Muscle of leg (tissue), 11 donors: Measurements from ENCODE around the gene TF. TPM values are rescaled to one million over a fixed set of nuclear protein-coding genes. Genes with fewer than 3 reads are reported as not detected.
A peak's percentile ranks its signal among the peaks of the same experiment; 100 is the strongest.

Source experiments
- DNase-seq: peaks from one replicate; pipeline ENCODE4 v3.0.0; 2013
- H3K27ac ChIP-seq: one replicate; pipeline ENCODE4 v1.5.1; 2013; ENCODE audit warnings: mild to moderate bottlenecking, low read length, control low read depth
- H3K27me3 ChIP-seq: one replicate; pipeline ENCODE4 v1.6.1; 2013; ENCODE audit warnings: low read length; ENCODE audit not compliant: control insufficient read depth, insufficient read depth
- H3K36me3 ChIP-seq: one replicate; pipeline ENCODE4 v1.6.1; 2013; ENCODE audit warnings: low read length; ENCODE audit not compliant: control insufficient read depth, insufficient read depth
- H3K4me1 ChIP-seq: one replicate; pipeline ENCODE4 v1.6.1; 2013; ENCODE audit warnings: low read length; ENCODE audit not compliant: control insufficient read depth, insufficient read depth
- H3K4me3 ChIP-seq: one replicate; pipeline ENCODE4 v1.5.1; 2013; ENCODE audit warnings: low read length, control low read depth
- H3K9me3 ChIP-seq: replicated peaks from 2 replicates; pipeline ENCODE4 v1.6.1; 2013; ENCODE audit warnings: low read depth, low read length; ENCODE audit not compliant: control insufficient read depth
- WGBS: methylation state at CpG from one replicate; pipeline ENCODE4 v1.1.5; 2013; ENCODE audit warnings: missing lambda C conversion rate; ENCODE audit not compliant: insufficient coverage; 5-methylcytosine and 5-hydroxymethylcytosine counted together
- polyA plus RNA-seq, 8 donors: library from polyadenylated mRNA; unstranded; fragments of 120-200 nt; gene quantifications; one replicate each; pipeline versions ENCODE4 v1.2.1 to v1.2.3, GENCODE V29; 2013; ENCODE audit warnings: inconsistent platforms in 1 of 8, low replicate concordance in 1 of 8; ENCODE audit not compliant: insufficient read length in 8 of 8, insufficient read depth in 1 of 8
- total RNA-seq: library from RNA; stranded (reverse); fragments of 120-200 nt; gene quantifications from one replicate; pipeline ENCODE4 v1.2.4, GENCODE V29; 2013

The TF gene
- total and polyA plus RNA-seq, 9 donors: 1.2 to 27.3 (median 4.1) TPM

DNA sequence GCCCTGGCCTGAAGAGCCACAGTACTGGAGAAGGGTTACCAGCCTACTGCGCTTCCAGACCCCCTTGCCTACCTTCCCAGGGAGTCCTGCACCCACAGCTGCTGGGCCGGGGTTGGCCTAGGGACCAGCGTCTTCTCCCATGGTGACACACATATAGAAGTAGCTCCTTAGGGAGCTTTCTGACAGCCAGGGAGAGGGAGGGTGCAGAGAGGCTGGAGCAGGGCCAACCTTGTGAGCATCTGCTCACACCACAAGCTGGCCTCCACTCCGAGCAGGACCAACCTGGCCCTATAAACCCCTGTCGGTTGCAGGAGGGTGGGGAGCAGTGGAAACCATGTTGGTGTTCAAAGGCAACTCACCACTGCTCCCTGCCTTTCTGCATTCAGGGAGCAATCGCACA lies 94.6 kb downstream of the TF start:
- WGBS: 88% methylated on average over 2 of the region's 6 CpGs
- no peak overlapping the region for H3K4me3 ChIP-seq

DNA sequence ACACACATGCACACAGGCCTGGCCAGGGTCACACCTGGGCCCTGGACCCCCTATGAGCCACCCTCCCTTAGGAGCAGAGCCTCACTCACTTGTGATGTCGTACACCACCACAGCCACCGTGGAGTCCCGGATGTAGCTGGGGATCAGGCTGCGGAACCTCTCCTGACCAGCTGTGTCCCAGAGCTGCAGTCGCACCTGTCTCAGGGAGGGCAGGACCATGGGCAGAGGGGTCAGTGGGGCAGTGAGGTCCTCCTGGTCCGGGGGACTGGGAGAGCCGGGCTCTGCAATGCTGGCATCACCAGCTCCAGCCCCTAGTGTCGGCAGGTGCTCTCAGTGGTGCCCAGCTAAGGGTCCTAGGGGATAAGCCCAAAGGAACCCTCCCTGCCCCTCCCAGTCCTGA lies 95.0 kb downstream of the TF start:
- H3K9me3 ChIP-seq: no peaks in the 10 kb centered on the region
- DNase-seq: no peak
- no peaks in the 10 kb centered on the region for H3K27me3 ChIP-seq
- no peak overlapping the region for H3K27ac ChIP-seq
- 88% methylated on average over 6 of the region's 8 CpGs for WGBS
- H3K4me3 ChIP-seq: no peak overlapping the region
- H3K36me3 ChIP-seq: peaks cover 20% of the 10 kb centered on the region
- H3K4me1 ChIP-seq: no peaks in the 10 kb centered on the region

More for the DNA sequence above, 94.6 kb downstream of the TF start:
- DNase-seq: no peak
- peaks cover 22% of the 10 kb centered on the region for H3K36me3 ChIP-seq
- H3K4me1 ChIP-seq: no peaks in the 10 kb centered on the region
- H3K9me3 ChIP-seq: no peaks in the 10 kb centered on the region
- no peak overlapping the region for H3K27ac ChIP-seq
- H3K27me3 ChIP-seq: no peaks in the 10 kb centered on the region

DNA sequence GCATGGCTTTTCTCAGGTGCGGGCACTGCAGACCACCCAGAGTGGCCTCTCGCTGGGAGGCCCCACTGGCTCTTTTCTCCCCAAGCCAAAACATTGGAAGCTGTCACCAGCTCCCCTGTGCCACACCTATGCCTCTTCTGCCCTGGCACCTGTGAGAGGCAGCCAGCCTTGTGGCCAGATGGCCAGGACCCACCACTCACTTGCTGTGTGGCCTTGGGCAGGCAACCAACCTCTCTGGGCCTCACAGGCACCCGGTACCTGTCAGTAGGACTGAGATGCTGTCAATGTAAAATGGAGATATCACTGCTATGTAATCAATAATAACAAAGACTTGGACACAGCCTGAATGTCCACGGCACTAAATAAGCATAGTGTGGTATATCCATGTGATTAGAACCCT lies 96.0 kb downstream of the TF start:
- Histone ChIP-seq H3K4me3 (no peak overlapping the region), H3K27ac (no peak overlapping the region), H3K4me1 (no peaks in the 10 kb centered on the region), H3K27me3 (no peaks in the 10 kb centered on the region), H3K36me3 (peaks cover 16% of the 10 kb centered on the region), H3K9me3 (no peaks in the 10 kb centered on the region)
- WGBS: no CpG with 5 or more reads among the region's 4 CpGs
- no peak for DNase-seq

DNA sequence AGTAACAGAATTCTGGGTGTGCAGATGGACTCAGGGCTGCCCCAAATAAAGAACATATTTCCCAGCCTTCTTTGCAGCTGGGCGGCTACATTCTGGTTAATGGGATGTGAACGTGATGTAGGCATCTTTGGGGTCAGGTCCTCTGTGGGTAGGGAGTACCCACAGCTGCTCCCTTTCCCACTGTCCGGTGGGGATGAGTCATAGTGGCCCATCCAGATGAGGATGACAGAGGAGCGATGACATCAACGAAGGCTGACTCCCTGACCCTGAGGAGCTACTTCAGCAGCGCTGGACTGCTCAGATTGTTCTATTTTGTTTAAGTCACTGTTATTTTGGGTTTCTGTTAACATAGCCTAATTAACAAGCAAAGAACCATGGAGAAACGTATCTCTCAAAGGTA lies 97.4 kb downstream of the TF start:
- no peak overlapping the region for H3K27ac ChIP-seq
- no CpG with 5 or more reads among the region's 7 CpGs for WGBS
- no peak overlapping the region for H3K4me3 ChIP-seq
- H3K9me3 ChIP-seq: no peaks in the 10 kb centered on the region
- H3K4me1 ChIP-seq: no peaks in the 10 kb centered on the region
- peaks cover 10% of the 10 kb centered on the region for H3K36me3 ChIP-seq
- H3K27me3 ChIP-seq: no peaks in the 10 kb centered on the region
- peak; percentile 38 for DNase-seq

DNA sequence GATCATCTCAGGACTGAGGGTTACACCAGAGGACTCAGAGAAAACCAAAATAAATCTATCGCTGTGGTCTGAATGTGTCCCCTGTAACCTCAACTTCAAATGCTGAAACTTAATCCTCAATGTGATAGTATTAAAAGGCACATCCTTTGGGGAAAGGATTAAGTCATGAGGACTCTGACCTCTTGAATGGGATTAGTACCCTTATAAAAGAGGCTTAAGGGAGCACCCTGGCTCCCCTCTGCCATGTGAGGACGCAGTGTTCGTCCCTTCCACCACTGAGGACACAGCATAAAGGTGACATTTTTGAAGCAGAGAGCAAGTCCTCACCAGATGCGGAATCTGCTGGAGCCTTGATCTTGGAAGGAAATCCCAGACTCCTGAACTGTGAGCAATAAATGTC lies 98.9 kb downstream of the TF start:
- no peak overlapping the region for H3K4me3 ChIP-seq
- no peaks in the 10 kb centered on the region for H3K27me3 ChIP-seq
- no peaks in the 10 kb centered on the region for H3K9me3 ChIP-seq
- WGBS: 50% methylated on average over 2 of the region's 4 CpGs
- no peak for DNase-seq
- H3K36me3 ChIP-seq: peaks cover 4% of the 10 kb centered on the region
- H3K27ac ChIP-seq: no peak overlapping the region
- H3K4me1 ChIP-seq: no peaks in the 10 kb centered on the region

Other genes with a start within 250 kb of the TF start
- 116 TPM for gene CDV3, start 172.7 kb upstream of the TF start, total RNA-seq
- 100 to 1,000 TPM; 104 to 158 (median 142) TPM for gene CDV3, start 172.7 kb upstream of the TF start, polyA plus RNA-seq
- gene TOPBP1, start 84.5 kb upstream of the TF start, total RNA-seq: 28.5 TPM
- gene TOPBP1, start 84.5 kb upstream of the TF start, polyA plus RNA-seq: 10 to 100 TPM; 19.8 to 28.5 (median 25.2) TPM
- gene SRPRB, start 59.4 kb downstream of the TF start, total RNA-seq: 39.6 TPM
- 10 to 100 TPM; 30.9 to 45.5 (median 36.1) TPM for gene SRPRB, start 59.4 kb downstream of the TF start, polyA plus RNA-seq
- gene RAB6B, start 149.5 kb downstream of the TF start, total RNA-seq: 2.0 TPM
- 10 to 100 TPM in 4 of 8 donors, 1 to 10 TPM in 4; 4.8 to 10.8 (median 9.7) TPM for gene RAB6B, start 149.5 kb downstream of the TF start, polyA plus RNA-seq